ENCODE data around the gene PDZRN4.

DNA sequence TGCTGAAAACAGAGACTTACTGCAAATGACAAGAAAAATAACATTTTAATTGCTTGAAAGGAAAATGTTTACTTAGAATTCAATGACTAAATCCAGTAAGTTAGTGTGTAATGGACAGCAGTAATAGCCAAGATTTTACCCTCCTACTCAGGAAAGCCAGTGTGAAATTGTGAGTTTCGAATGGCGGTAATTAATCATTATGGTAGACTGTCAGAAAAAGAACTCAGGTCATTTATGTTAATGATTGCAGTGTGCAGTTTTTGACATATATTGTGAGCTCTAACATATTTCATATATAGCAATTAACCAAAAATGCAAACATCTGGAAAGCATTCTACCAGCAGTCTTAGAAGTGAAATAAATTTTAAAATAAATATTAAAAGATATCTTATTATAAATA, 60.3 kb downstream of the PDZRN4 start:
- TF ChIP-seq, protein P1, sequence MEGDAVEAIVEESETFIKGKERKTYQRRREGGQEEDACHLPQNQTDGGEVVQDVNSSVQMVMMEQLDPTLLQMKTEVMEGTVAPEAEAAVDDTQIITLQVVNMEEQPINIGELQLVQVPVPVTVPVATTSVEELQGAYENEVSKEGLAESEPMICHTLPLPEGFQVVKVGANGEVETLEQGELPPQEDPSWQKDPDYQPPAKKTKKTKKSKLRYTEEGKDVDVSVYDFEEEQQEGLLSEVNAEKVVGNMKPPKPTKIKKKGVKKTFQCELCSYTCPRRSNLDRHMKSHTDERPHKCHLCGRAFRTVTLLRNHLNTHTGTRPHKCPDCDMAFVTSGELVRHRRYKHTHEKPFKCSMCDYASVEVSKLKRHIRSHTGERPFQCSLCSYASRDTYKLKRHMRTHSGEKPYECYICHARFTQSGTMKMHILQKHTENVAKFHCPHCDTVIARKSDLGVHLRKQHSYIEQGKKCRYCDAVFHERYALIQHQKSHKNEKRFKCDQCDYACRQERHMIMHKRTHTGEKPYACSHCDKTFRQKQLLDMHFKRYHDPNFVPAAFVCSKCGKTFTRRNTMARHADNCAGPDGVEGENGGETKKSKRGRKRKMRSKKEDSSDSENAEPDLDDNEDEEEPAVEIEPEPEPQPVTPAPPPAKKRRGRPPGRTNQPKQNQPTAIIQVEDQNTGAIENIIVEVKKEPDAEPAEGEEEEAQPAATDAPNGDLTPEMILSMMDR (IDR thresholded peaks at IDR 0.05; ENCODE audit: insufficient read depth, low read length): no peak
- TF ChIP-seq SPI1 (IDR thresholded peaks at IDR 0.05; ENCODE audit: borderline replicate concordance, low read depth): no peak
